Measurements from ENCODE around the gene POLD1.
"Not testable (repeated sequence)": the region's sequence is repeated elsewhere in the genome, so short reads cannot be mapped to it uniquely, and the experiment has no call there.

Gene POLD1

GRCh38 chr19:50383852-50384684 lies at the start of gene POLD1:
POLD1 (plus strand) TSS chr19:50384347; CDS start chr19:50398852, 14,505 bp downstream.
- DNase-seq: peak; percentile 99

GRCh38 chr19:50334741-50335421 lies 49.3 kb upstream of the POLD1 start:
- DNase-seq: no peak

GRCh38 chr19:50337031-50337430 lies 47.1 kb upstream of the POLD1 start:
- DNase-seq: not testable (repeated sequence)

GRCh38 chr19:50340331-50340730 lies 43.8 kb upstream of the POLD1 start:
- DNase-seq: no peak

- no peak for DNase-seq
Measured at GRCh38 chr19:50341091-50341564, 43.0 kb upstream of the POLD1 start.

- no peak for DNase-seq
Measured at GRCh38 chr19:50344661-50345318, 39.4 kb upstream of the POLD1 start.

- not testable (repeated sequence) for DNase-seq
Measured at GRCh38 chr19:50347089-50347581, 37.0 kb upstream of the POLD1 start.

GRCh38 chr19:50349277-50350057 lies 34.7 kb upstream of the POLD1 start:
- no peak for DNase-seq

- no peak for DNase-seq
Measured at GRCh38 chr19:50352242-50352641, 31.9 kb upstream of the POLD1 start.

- not testable (repeated sequence) for DNase-seq
Measured at GRCh38 chr19:50353487-50353880, 30.7 kb upstream of the POLD1 start.

GRCh38 chr19:50356691-50357177 lies 27.4 kb upstream of the POLD1 start:
- no peak for DNase-seq

- peak; percentile 81 for DNase-seq
Measured at GRCh38 chr19:50357178-50358100, 26.7 kb upstream of the POLD1 start.

GRCh38 chr19:50358483-50359327 lies 25.4 kb upstream of the POLD1 start:
- DNase-seq: peak; percentile 65

GRCh38 chr19:50359328-50359818 lies 24.8 kb upstream of the POLD1 start:
- no peak for DNase-seq

- no peak for DNase-seq
Measured at GRCh38 chr19:50361290-50362029, 22.7 kb upstream of the POLD1 start.

GRCh38 chr19:50362030-50362412 lies 22.1 kb upstream of the POLD1 start:
- DNase-seq: no peak

GRCh38 chr19:50362656-50363424 lies 21.3 kb upstream of the POLD1 start:
- no peak for DNase-seq

Data from activated effector memory CD4-positive, alpha-beta T cell treated with Interleukin-2 at 50 U/mL for 16 hours (primary cell).